Measurements from ENCODE around the gene SNRPA. TPM values are rescaled to one million over a fixed set of nuclear protein-coding genes. Genes with fewer than 3 reads are reported as not detected.

SNRPA gene
- polyA plus RNA-seq, 1 experiment = 167 TPM

- no peak for DNase-seq (ENCODE audit: low read depth)
- ChIA-PET CTCF (interaction anchor here (1.2 kb wide), 1 partner anchor 26 kb away, joined by 3 read pairs; the partner anchor contains the start of gene RAB4B), POLR2A (no interaction called here)
- H3K27me3 ChIP-seq (ENCODE audit: control insufficient read depth, insufficient read depth, low read length) = no peaks in the 10 kb centered on the region
- peak overlapping the region; percentile 72 for H3K4me3 ChIP-seq (ENCODE audit: low read depth, low read length)
- H3K36me3 ChIP-seq (ENCODE audit: control insufficient read depth, insufficient read depth, low read length) = peaks cover 4% of the 10 kb centered on the region
- TF ChIP-seq, protein P1, sequence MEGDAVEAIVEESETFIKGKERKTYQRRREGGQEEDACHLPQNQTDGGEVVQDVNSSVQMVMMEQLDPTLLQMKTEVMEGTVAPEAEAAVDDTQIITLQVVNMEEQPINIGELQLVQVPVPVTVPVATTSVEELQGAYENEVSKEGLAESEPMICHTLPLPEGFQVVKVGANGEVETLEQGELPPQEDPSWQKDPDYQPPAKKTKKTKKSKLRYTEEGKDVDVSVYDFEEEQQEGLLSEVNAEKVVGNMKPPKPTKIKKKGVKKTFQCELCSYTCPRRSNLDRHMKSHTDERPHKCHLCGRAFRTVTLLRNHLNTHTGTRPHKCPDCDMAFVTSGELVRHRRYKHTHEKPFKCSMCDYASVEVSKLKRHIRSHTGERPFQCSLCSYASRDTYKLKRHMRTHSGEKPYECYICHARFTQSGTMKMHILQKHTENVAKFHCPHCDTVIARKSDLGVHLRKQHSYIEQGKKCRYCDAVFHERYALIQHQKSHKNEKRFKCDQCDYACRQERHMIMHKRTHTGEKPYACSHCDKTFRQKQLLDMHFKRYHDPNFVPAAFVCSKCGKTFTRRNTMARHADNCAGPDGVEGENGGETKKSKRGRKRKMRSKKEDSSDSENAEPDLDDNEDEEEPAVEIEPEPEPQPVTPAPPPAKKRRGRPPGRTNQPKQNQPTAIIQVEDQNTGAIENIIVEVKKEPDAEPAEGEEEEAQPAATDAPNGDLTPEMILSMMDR (IDR thresholded peaks at IDR 0.05; ENCODE audit: insufficient read depth, low read depth, low read length) = no peak
These were observed 1.3 kb downstream of the SNRPA start for GRCh38 chr19:40752257-40752781.

DNA sequence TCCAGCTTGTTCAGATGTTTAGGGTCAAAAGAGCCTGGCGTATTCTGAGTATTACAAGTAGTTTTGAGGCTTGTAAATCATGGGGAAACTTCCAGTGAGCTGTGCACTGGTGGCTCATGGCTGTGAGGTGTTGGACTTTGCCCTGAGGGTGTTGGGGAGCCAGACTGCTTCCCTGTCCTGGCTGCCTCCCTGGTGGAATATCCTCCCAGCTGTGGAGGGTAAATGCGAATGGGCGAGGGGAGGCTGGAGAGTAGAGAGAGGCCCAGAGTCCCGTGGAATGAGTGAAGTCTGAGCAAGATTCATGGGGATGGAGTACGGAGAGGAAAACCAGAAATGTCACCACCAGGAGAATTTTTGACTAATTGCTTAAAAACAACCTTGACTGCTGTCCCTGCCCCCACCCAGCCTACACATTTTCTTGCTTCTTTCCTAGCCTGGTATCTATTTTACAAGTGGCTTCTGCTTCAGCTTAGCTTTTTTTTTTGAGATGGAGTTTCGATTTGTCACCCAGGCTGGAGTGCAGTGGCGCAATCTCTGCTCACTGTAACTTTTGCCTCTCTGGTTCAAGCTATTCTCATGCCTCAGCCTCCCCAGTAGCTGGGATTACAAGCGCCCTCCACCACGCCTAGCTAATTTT, 3.7 kb downstream of the SNRPA start:
- Histone ChIP-seq H3K27me3 (ENCODE audit: control insufficient read depth, insufficient read depth, low read length) (no peaks in the 10 kb centered on the region), H3K36me3 (ENCODE audit: control insufficient read depth, insufficient read depth, low read length) (peaks cover 10% of the 10 kb centered on the region), H3K4me3 (ENCODE audit: low read depth, low read length) (no peak overlapping the region)
- CTCF ChIA-PET = interaction anchor here (1.4 kb wide), 2 partner anchors 32 to 52 kb away, joined by 4 read pairs; no protein-coding TSS in a partner anchor
- POLR2A ChIA-PET = interaction anchor here (0.6 to 1.5 kb wide), 2 partner anchors 23 to 24 kb away, joined by 4 to 7 read pairs; partner anchors contain the start of gene RAB4B
- DNase-seq (ENCODE audit: low read depth) = no peak
- TF ChIP-seq, protein P1 (IDR thresholded peaks at IDR 0.05; ENCODE audit: insufficient read depth, low read depth, low read length) = no peak

- CTCF ChIA-PET = interaction anchor here (0.7 to 1.4 kb wide), 2 partner anchors 13 to 32 kb away, joined by 3 to 4 read pairs; no protein-coding TSS in a partner anchor
- POLR2A ChIA-PET = interaction anchor here (0.6 to 1.5 kb wide), 2 partner anchors 23 to 24 kb away, joined by 4 to 7 read pairs; partner anchors contain the start of gene RAB4B
- Histone ChIP-seq H3K27me3 (ENCODE audit: control insufficient read depth, insufficient read depth, low read length) (no peaks in the 10 kb centered on the region), H3K36me3 (ENCODE audit: control insufficient read depth, insufficient read depth, low read length) (peaks cover 13% of the 10 kb centered on the region), H3K4me3 (ENCODE audit: low read depth, low read length) (no peak overlapping the region)
- DNase-seq (ENCODE audit: low read depth) = no peak
- TF ChIP-seq, protein P1 (IDR thresholded peaks at IDR 0.05; ENCODE audit: insufficient read depth, low read depth, low read length) = no peak
These were observed 4.2 kb downstream of the SNRPA start for GRCh38 chr19:40755248-40755624.

DNA sequence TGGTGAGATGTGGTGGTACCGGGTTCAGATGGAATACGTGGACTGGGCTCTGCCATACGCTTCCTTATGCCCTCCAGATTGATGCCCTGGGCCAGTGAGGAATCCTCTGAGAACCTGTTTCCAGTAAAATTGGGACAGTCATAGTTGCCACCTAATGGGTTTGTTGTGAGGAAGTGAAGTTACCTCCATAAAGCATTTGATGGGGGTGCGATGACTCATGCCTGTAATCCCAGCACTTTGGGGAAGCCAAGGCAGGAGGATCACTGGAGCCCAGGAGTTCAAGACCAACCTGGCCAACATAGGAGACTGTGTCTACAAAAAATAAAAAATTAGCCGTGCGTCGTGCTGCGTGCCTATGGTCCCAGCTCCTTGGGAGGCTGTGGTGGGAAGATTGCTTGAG, 4.8 kb downstream of the SNRPA start:
- CTCF ChIA-PET = interaction anchor here (0.6 to 0.7 kb wide), 2 partner anchors 12 to 394 kb away, joined by 3 read pairs; no protein-coding TSS in a partner anchor

More for the DNA sequence above, 4.8 kb downstream of the SNRPA start:
- no peak overlapping the region for H3K4me3 ChIP-seq (ENCODE audit: low read depth, low read length)
- no peaks in the 10 kb centered on the region for H3K27me3 ChIP-seq (ENCODE audit: control insufficient read depth, insufficient read depth, low read length)
- DNase-seq (ENCODE audit: low read depth) = no peak
- TF ChIP-seq, protein P1 (IDR thresholded peaks at IDR 0.05; ENCODE audit: insufficient read depth, low read depth, low read length) = no peak
- peaks cover 14% of the 10 kb centered on the region for H3K36me3 ChIP-seq (ENCODE audit: control insufficient read depth, insufficient read depth, low read length)
- POLR2A ChIA-PET = no interaction called here

Measured in BJ (cell line).